GM18870 (cell line): ENCODE measurements around the gene PCDHB8.
"Not testable (repeated sequence)": the region's sequence is repeated elsewhere in the genome, so short reads cannot be mapped to it uniquely, and the experiment has no call there.

ENCODE experiments used
- ATAC-seq: cut with Tn5 transposase; IDR thresholded peaks from one replicate; pipeline ENCODE4 v1.9.1; 2021; ENCODE audit warnings: moderate library complexity; ENCODE audit not compliant: unreplicated experiment

The PCDHB8 gene

DNA sequence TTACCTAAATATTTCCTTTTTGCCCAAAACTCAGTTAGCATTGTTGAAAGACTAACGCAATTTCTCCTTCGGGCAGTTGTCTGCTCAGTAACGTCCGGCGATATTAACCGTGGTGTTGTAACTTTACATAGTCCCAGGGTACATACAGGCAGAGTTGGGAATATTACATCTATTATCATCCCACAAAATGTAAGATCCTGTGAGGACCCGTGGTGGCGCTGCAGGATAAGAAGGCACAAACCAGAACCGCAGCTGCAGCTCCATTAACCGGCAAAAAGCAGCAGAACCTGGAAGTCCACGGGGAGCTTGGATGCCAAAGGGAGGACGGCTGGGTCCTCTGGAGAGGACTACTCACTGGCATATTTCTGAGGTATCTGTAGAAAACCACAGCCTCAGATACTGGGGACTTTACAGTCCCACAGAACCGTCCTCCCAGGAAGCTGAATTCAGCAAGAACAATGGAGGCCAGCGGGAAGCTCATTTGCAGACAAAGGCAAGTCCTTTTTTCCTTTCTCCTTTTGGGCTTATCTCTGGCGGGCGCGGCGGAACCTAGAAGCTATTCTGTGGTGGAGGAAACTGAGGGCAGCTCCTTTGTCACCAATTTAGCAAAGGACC lies at the start of gene PCDHB8:
Gene PCDHB8, plus strand, starts transcription at position 214 of the 615 bp plus-strand sequence. Its CDS starts 245 bp downstream, at position 459.
- ATAC-seq, result not testable (repeated sequence)

DNA sequence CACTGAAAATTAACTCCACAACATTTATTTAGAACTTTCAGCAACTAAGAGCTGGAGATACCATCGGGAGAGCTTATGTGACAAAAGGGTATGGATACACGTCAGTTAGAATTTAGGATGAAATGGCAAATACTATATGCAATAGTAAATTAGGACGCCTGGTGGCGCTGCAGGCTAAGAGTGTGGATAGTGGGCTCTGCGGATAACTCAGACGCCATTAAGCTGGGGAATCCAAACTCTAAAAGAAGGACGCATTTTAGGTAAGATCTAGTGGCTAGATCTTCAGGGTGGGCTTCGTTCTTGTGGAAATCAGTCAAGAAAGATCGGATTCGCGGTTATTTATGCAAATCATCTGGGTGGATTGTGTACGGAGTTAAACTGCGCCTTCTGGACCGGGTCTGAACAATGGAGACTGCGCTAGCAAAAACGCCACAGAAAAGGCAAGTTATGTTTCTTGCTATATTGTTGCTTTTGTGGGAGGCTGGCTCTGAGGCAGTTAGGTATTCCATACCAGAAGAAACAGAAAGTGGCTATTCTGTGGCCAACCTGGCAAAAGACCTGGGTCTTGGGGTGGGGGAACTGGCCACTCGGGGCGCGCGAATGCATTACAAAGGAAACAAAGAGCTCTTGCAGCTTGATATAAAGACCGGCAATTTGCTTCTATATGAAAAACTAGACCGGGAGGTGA lies 42.4 kb upstream of the PCDHB8 start, which contains the start of gene PCDHB5:
Gene PCDHB5, plus strand, starts transcription at position 177 of the 688 bp plus-strand sequence. Its CDS starts 229 bp downstream, at position 406.
- no peak for ATAC-seq

DNA sequence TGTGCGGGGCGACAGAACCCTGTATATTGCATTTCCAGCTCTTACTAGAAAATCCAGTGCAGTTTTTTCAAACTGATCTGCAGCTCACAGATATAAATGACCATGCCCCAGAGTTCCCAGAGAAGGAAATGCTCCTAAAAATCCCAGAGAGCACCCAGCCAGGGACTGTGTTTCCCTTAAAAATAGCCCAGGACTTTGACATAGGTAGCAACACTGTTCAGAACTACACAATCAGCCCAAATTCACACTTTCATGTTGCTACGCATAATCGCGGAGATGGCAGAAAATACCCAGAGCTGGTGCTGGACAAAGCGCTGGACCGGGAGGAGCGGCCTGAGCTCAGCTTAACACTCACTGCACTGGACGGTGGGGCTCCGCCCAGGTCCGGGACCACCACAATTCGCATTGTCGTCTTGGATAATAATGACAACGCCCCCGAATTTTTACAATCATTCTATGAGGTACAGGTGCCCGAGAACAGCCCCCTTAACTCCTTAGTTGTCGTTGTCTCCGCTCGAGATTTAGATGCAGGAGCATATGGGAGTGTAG lies 41.8 kb upstream of the PCDHB8 start:
- no peak for ATAC-seq

DNA sequence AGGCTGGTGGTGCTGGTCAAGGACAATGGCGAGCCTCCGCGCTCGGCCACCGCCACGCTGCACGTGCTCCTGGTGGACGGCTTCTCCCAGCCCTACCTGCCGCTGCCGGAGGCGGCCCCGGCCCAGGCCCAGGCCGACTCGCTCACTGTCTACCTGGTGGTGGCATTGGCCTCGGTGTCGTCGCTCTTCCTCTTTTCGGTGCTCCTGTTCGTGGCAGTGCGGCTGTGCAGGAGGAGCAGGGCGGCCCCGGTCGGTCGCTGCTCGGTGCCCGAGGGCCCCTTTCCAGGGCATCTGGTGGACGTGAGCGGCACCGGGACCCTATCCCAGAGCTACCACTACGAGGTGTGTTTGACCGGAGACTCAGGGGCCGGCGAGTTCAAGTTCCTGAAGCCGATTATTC lies 40.2 kb upstream of the PCDHB8 start:
- ATAC-seq, result not testable (repeated sequence)

DNA sequence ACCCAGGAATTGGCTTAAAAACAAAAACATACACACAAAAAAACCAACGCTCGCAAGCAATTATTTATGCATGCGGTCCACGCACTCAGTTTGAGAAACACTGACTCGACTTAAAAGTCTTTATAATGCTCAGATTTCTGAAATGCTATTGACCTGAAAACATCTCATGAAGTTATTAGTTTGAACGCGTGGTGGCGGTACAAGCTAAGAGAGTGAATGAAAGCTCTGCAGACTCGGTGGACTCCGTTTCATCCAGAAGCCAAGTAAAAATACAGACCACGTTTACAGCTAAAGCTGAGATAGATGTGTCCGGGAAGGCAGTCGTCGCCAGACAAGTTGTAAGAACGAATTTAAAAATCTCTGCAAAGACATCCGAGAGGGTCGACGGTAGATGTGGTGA lies 27.8 kb upstream of the PCDHB8 start, which contains the start of gene PCDHB6:
Gene PCDHB6, plus strand, starts transcription at position 246 of the 400 bp plus-strand sequence. CDS start 201 bp downstream, outside the sequence.
- ATAC-seq, result no peak

DNA sequence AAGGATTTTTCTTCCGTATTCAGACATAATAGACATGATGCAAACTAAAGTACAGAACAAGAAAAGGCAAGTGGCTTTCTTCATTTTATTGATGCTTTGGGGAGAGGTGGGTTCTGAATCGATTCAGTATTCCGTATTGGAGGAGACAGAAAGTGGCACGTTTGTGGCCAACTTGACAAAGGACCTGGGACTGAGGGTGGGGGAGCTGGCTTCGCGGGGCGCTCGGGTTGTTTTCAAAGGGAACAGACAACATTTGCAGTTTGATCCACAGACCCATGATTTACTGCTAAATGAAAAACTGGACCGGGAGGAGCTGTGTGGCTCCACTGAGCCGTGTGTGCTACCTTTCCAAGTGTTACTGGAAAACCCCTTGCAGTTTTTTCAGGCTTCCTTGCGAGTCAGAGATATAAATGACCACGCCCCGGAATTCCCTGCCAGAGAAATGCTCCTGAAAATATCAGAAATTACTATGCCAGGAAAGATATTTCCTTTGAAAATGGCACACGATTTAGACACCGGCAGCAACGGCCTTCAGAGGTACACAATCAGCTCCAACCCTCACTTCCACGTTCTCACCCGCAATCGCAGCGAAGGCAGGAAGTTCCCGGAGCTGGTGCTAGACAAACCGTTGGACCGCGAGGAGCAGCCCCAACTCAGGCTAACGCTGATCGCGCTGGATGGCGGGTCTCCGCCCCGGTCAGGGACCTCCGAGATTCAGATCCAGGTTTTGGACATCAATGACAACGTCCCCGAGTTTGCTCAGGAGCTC lies 27.2 kb upstream of the PCDHB8 start:
- ATAC-seq, result no peak

DNA sequence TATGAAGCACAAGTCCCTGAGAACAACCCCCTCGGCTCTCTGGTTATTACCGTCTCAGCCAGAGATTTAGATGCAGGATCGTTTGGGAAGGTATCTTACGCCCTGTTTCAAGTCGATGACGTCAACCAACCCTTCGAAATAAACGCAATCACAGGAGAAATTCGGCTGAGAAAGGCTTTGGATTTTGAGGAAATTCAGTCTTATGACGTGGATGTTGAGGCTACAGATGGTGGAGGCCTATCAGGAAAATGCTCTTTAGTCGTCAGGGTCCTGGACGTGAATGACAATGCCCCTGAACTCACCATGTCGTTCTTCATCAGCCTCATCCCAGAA lies 26.6 kb upstream of the PCDHB8 start:
- no peak for ATAC-seq

DNA sequence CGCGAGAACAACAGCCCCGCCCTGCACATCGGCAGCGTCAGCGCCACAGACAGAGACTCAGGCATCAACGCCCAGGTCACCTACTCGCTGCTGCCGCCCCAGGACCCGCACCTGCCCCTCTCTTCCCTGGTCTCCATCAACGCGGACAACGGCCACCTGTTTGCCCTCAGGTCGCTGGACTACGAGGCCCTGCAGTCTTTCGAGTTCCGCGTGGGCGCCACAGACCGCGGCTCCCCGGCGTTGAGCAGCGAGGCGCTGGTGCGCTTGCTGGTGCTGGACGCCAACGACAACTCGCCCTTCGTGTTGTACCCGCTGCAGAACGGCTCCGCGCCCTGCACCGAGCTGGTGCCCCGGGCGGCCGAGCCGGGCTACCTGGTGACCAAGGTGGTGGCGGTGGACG lies 26.0 kb upstream of the PCDHB8 start:
- ATAC-seq, result not testable (repeated sequence)

DNA sequence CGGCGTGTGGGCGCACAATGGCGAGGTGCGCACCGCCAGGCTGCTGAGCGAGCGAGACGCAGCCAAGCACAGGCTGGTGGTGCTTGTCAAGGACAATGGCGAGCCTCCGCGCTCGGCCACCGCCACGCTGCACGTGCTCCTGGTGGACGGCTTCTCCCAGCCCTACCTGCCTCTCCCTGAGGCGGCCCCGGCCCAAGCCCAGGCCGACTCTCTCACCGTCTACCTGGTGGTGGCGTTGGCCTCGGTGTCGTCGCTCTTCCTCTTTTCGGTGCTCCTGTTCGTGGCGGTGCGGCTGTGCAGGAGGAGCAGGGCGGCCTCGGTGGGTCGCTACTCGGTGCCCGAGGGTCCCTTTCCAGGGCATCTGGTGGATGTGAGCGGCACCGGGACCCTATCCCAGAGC lies 25.5 kb upstream of the PCDHB8 start:
- not testable (repeated sequence) for ATAC-seq

DNA sequence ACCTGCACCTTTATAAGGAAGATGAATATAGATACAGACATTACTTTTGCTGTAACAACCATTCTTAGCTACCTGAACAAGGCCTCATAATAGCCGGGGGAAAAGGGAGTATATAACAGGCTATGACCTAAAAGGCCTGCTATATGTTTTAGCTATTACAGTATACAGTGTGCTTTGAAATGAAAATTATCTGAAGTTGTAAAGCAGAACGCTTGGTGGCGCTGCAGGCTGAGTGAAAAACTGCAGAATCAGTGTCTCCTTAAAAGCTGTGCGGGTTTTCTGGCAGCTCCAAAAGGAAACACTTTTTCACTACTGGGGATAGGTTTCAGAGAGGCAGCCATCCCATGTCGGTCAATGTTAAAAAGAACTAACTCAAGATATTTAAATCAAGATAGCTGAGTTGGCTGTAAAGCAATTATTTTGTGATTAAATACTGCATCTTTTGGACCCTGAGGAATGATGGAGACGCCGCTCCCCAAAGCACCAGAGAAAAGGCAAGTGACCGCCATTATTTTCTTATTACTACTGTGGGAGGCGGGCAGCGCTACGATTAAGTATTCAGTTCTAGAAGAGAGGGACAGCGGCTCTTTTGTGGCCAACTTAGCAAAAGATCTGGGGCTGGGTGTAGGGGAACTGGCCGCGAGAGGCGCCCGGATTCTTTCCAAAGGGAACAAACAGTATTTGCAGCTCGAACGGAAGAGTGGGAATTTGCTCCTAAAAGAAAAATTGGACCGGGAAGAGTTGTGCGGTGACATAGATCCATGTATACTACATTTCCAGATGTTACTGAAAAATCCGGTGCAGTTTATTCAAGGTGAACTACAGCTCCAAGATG lies 21.8 kb upstream of the PCDHB8 start:
- no peak for ATAC-seq

DNA sequence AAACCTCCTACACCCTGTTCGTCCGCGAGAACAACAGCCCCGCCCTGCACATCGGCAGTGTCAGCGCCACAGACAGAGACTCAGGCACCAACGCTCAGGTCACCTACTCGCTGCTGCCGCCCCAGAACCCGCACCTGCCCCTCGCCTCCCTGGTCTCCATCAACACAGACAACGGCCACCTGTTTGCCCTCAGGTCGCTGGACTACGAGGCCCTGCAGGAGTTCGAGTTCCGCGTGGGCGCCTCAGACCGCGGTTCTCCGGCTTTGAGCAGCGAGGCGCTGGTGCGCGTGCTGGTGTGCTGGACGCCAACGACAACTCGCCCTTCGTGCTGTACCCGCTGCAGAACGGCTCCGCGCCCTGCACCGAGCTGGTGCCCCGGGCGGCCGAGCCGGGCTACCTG lies 20.2 kb upstream of the PCDHB8 start:
- not testable (repeated sequence) for ATAC-seq

DNA sequence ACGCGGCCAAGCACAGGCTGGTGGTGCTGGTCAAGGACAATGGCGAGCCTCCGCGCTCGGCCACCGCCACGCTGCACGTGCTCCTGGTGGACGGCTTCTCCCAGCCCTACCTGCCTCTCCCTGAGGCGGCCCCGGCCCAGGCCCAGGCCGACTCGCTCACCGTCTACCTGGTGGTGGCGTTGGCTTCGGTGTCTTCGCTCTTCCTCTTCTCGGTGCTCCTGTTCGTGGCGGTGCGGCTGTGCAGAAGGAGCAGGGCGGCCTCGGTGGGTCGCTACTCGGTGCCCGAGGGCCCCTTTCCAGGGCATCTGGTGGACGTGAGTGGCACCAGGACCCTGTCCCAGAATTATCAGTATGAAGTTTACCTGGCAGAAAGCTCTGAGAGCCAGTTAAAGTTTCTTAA lies 19.7 kb upstream of the PCDHB8 start:
- ATAC-seq, result not testable (repeated sequence)

DNA sequence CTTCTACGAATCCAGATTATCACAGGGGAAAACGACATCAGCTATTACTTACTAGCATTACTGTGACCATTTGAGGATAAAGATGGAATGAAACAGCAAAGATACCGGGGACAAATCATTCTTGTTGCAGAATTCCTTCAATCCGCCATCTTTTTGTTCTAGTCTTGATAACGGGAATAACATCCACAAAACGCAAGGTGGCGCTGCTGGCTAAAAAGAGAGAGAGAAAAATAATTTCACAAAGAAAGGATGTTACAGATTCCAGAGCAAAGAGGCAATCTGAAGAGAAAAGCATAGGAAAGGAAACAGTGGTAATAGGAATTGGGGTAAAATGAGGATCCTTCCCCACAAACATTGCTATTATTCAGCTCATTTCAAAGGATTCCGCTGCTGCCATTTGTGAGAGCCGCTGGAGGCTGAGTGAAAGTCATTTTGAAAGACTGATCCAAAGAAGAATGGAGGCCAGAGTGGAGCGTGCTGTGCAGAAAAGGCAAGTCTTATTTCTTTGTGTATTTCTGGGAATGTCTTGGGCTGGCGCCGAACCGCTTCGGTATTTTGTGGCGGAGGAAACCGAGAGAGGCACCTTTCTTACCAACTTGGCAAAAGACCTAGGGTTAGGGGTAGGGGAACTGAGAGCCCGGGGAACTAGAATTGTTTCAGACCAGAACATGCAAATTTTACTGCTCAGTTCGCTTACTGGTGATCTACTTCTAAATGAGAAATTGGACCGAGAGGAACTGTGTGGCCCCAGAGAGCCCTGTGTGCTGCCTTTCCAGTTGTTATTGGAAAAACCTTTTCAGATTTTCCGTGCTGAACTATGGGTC lies 5.0 kb upstream of the PCDHB8 start, which contains the start of gene PCDHB7:
Gene PCDHB7, plus strand, starts transcription at position 264 of the 824 bp plus-strand sequence. Its CDS starts 192 bp downstream, at position 456.
- no peak for ATAC-seq

DNA sequence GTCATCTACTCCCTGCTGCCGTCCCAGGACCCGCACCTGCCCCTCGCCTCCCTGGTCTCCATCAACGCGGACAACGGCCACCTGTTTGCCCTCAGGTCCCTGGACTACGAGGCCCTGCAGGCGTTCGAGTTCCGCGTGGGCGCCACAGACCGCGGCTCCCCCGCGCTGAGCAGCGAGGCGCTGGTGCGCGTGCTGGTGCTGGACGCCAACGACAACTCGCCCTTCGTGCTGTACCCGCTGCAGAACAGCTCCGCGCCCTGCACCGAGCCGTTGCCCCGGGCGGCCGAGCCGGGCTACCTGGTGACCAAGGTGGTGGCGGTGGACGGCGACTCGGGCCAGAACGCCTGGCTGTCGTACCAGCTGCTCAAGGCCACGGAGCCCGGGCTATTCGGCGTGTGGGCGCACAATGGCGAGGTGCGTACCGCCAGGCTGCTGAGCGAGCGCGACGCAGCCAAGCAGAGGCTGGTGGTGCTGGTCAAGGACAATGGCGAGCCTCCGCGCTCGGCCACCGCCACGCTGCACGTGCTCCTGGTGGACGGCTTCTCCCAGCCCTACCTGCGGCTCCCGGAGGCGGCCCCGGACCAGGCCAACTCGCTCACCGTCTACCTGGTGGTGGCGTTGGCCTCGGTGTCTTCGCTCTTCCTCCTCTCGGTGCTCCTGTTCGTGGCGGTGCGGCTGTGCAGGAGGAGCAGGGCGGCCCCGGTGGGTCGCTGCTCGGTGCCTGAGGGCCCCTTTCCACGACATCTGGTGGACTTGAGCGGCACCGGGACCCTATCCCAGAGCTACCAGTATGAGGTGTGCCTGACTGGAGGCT lies 3.1 kb upstream of the PCDHB8 start:
- ATAC-seq, result not testable (repeated sequence)

DNA sequence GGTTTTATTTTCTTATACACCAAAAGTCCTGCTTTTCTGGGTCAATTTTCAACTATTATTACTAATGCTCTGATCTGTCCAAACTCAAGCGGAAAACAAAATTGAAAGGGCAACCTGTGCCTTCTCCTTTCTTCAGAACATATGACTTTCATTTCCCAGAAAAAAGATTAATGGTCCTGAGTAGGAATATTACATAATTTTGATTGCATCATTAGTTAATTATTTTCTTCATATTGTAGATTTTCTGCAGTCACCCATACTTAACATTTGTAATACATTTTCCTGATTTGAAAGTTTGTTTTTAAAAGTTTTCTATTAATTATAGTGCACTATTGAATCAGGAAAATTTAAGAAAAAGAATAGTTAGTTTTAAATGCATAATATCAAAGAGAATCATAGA lies 1.7 kb upstream of the PCDHB8 start:
- ATAC-seq, result no peak

DNA sequence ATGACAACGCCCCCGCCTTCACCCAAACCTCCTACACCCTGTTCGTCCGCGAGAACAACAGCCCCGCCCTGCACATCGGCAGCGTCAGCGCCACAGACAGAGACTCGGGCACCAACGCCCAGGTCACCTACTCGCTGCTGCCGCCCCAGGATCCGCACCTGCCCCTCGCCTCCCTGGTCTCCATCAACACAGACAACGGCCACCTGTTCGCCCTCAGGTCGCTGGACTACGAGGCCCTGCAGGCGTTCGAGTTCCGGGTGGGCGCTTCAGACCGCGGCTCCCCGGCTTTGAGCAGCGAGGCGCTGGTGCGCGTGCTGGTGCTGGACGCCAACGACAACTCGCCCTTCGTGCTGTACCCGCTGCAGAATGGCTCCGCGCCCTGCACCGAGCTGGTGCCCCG lies 1.8 kb downstream of the PCDHB8 start:
- ATAC-seq, result not testable (repeated sequence)

DNA sequence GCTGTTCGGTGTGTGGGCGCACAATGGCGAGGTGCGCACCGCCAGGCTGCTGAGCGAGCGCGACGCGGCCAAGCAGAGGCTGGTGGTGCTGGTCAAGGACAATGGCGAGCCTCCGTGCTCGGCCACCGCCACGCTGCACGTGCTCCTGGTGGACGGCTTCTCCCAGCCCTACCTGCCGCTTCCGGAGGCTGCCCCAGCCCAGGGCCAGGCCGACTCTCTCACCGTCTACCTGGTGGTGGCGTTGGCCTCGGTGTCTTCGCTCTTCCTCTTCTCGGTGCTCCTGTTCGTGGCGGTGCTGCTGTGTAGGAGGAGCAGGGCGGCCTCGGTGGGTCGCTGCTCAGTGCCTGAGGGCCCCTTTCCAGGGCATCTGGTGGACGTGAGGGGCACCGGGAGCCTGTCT lies 2.3 kb downstream of the PCDHB8 start:
- not testable (repeated sequence) for ATAC-seq

DNA sequence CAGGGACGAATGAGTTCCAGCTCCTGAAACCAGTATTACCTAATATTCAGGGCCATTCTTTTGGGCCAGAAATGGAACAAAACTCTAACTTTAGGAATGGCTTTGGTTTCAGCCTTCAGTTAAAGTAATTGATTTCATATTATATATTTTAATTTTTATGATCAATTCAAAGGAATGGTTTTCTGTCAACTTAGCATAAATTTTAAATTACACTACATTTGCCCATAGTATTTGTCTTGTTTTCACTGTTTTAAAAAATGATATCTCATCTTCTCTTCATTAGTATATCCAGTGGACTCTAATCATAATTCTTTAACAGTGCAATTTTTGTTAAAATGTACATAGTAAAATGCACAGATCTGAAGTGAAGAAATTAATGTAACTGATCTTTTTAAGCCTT lies 2.7 kb downstream of the PCDHB8 start:
- no peak for ATAC-seq

DNA sequence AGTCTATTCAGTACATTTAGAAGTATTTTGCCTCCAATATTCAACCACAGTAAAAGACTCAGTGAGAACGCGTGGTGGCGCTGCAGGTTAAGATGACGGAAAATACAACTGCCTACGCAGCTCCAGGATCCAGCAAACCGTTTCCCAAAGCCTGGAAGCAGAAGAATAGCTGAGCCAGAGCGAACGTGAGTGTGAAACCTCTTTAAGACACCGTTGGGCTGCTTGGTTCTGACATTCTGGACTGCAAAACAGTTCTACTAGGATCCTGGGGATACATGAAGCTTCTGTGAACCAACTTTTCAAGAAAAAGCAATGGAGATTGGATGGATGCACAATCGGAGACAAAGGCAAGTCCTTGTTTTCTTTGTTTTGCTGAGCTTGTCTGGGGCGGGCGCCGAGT lies 4.7 kb downstream of the PCDHB8 start, which contains the start of gene PCDHB16:
Gene PCDHB16, plus strand, starts transcription at position 140 of the 400 bp plus-strand sequence. Its CDS starts 173 bp downstream, at position 313.
- no peak for ATAC-seq
